ENCODE measurements around the gene RBFA.
"Not testable (repeated sequence)": the region's sequence is repeated elsewhere in the genome, so short reads cannot be mapped to it uniquely, and the experiment has no call there.

The RBFA gene

GRCh38 chr18:80034068-80034851, at the start of gene RBFA:
TSS of gene RBFA (plus strand) at chr18:80034434. CDS start at chr18:80034496, 62 bp downstream.
- peak; percentile 90 to 93 for DNase-seq

- no peak for DNase-seq
Measured at GRCh38 chr18:79985172-79985571, 49.1 kb upstream of the RBFA start.

- no peak for DNase-seq
Measured at GRCh38 chr18:79986726-79987125, 47.5 kb upstream of the RBFA start.

GRCh38 chr18:79987566-79987965, 46.7 kb upstream of the RBFA start:
- no peak for DNase-seq

GRCh38 chr18:79988071-79988450, 46.2 kb upstream of the RBFA start:
- DNase-seq, result no peak

GRCh38 chr18:79988451-79989194, 45.6 kb upstream of the RBFA start, which contains the start of gene TXNL4A:
TSS of gene TXNL4A (minus strand) at chr18:79988563. CDS start at chr18:79988392, 171 bp downstream.
- DNase-seq, result peak; percentile 0 to 16

GRCh38 chr18:79989195-79989497, 45.1 kb upstream of the RBFA start:
- no peak for DNase-seq

GRCh38 chr18:79991494-79991893, 42.7 kb upstream of the RBFA start:
- DNase-seq, result no peak

- DNase-seq, result not testable (repeated sequence)
Measured at GRCh38 chr18:79999701-80000100, 34.5 kb upstream of the RBFA start.

GRCh38 chr18:80000877-80001276, 33.4 kb upstream of the RBFA start:
- DNase-seq, result no peak

GRCh38 chr18:80002468-80002867, 31.8 kb upstream of the RBFA start:
- DNase-seq, result no peak

GRCh38 chr18:80004600-80005342, 29.5 kb upstream of the RBFA start:
- DNase-seq, result no peak

- no peak for DNase-seq
Measured at GRCh38 chr18:80006724-80007123, 27.5 kb upstream of the RBFA start.

- DNase-seq, result no peak
Measured at GRCh38 chr18:80009661-80010550, 24.3 kb upstream of the RBFA start.

GRCh38 chr18:80010551-80010906, 23.7 kb upstream of the RBFA start:
- no peak for DNase-seq

GRCh38 chr18:80011496-80012137, 22.6 kb upstream of the RBFA start:
- DNase-seq, result not testable (repeated sequence)

- no peak for DNase-seq
Measured at GRCh38 chr18:80012714-80013113, 21.5 kb upstream of the RBFA start.

GRCh38 chr18:80022613-80023012, 11.6 kb upstream of the RBFA start:
- no peak for DNase-seq

GRCh38 chr18:80023173-80023572, 11.1 kb upstream of the RBFA start:
- DNase-seq, result no peak

GRCh38 chr18:80026363-80026762, 7.9 kb upstream of the RBFA start:
- no peak for DNase-seq

GRCh38 chr18:80027719-80028118, 6.5 kb upstream of the RBFA start:
- not testable (repeated sequence) for DNase-seq

GRCh38 chr18:80029690-80030089, 4.5 kb upstream of the RBFA start:
- no peak for DNase-seq

Data from cerebellar nuclear complex (tissue), 1 donor.